H9 (cell line): ENCODE results near the gene SCUBE2. TPM values are rescaled to one million over a fixed set of nuclear protein-coding genes. Genes with fewer than 3 reads are reported as not detected.

Source experiments
- DNase-seq: peaks from one replicate; pipeline ENCODE4 v3.0.0-alpha.2; 2017
- H2AFZ ChIP-seq: one replicate; pipeline ENCODE4 v1.6.1; 2013; ENCODE audit warnings: mild to moderate bottlenecking, low read length, control low read depth, moderate library complexity
- H2AK5ac ChIP-seq: 2 replicates; pipeline ENCODE4 v1.6.1; 2013; ENCODE audit warnings: low read length, control low read depth, mixed read lengths; ENCODE audit not compliant: insufficient read length
- H2BK120ac ChIP-seq: one replicate; pipeline ENCODE4 v1.6.1; 2013; ENCODE audit warnings: low read depth, mild to moderate bottlenecking, low read length, control low read depth, inconsistent platforms; ENCODE audit not compliant: poor library complexity, severe bottlenecking
- H2BK12ac ChIP-seq: 2 replicates; pipeline ENCODE4 v1.6.1; 2013; ENCODE audit warnings: low read length, control low read depth, mixed read lengths, low read depth; ENCODE audit not compliant: insufficient read length
- H2BK15ac ChIP-seq: 2 replicates; pipeline ENCODE4 v1.6.1; 2013; ENCODE audit warnings: low read depth, low read length, control low read depth
- H2BK20ac ChIP-seq: one replicate; pipeline ENCODE4 v1.6.1; 2013; ENCODE audit warnings: low read depth, mild to moderate bottlenecking, low read length, control low read depth, inconsistent platforms; ENCODE audit not compliant: poor library complexity, severe bottlenecking
- H2BK5ac ChIP-seq: 2 replicates; pipeline ENCODE4 v1.6.1; 2013; ENCODE audit warnings: low read length, control low read depth, mixed read lengths; ENCODE audit not compliant: insufficient read length
- H3K14ac ChIP-seq: 2 replicates; pipeline ENCODE4 v1.6.1; 2013; ENCODE audit warnings: low read length, control low read depth; ENCODE audit not compliant: insufficient read depth
- H3K18ac ChIP-seq: 2 replicates; pipeline ENCODE4 v1.6.1; 2013; ENCODE audit warnings: low read depth, mild to moderate bottlenecking, mixed read lengths, low read length, control low read depth; ENCODE audit not compliant: insufficient read length
- H3K23ac ChIP-seq: 2 replicates; pipeline ENCODE4 v1.6.1; 2013; ENCODE audit warnings: low read length, control low read depth, mixed read lengths, low read depth; ENCODE audit not compliant: insufficient read length
- H3K23me2 ChIP-seq: 2 replicates; pipeline ENCODE4 v1.6.1; 2013; ENCODE audit warnings: low read depth, mild to moderate bottlenecking, mixed read lengths, low read length, control low read depth; ENCODE audit not compliant: insufficient read length, poor library complexity, severe bottlenecking
- H3K27ac ChIP-seq: 2 replicates; pipeline ENCODE4 v1.5.1; 2013; ENCODE audit warnings: low read length, control low read depth, mixed read lengths, low read depth; ENCODE audit not compliant: insufficient read length
- H3K27me3 ChIP-seq: 2 replicates; pipeline ENCODE4 v1.6.1; 2013; ENCODE audit warnings: low read length, control low read depth, inconsistent platforms; ENCODE audit not compliant: insufficient read depth
- H3K4ac ChIP-seq: 2 replicates; pipeline ENCODE4 v1.6.1; 2013; ENCODE audit warnings: low read depth, mild to moderate bottlenecking, control low read depth, inconsistent platforms, low read length, moderate library complexity
- H3K4me1 ChIP-seq: 2 replicates; pipeline ENCODE4 v1.6.1; 2013; ENCODE audit warnings: low read length, control low read depth, inconsistent platforms; ENCODE audit not compliant: insufficient read depth
- H3K4me2 ChIP-seq: 2 replicates; pipeline ENCODE4 v1.6.1; 2013; ENCODE audit warnings: low read length, control low read depth, mixed read lengths; ENCODE audit not compliant: insufficient read length, insufficient read depth
- H3K56ac ChIP-seq: 2 replicates; pipeline ENCODE4 v1.6.1; 2013; ENCODE audit warnings: low read depth, mild to moderate bottlenecking, mixed read lengths, low read length, control low read depth; ENCODE audit not compliant: insufficient read length
- H3K79me1 ChIP-seq: 2 replicates; pipeline ENCODE4 v1.6.1; 2013; ENCODE audit warnings: low read depth, mild to moderate bottlenecking, moderate library complexity, low read length, control low read depth, inconsistent platforms; ENCODE audit not compliant: insufficient read depth, poor library complexity, severe bottlenecking
- H3K79me2 ChIP-seq: 2 replicates; pipeline ENCODE4 v1.6.1; 2013; ENCODE audit warnings: low read length, control low read depth, inconsistent platforms; ENCODE audit not compliant: insufficient read depth
- H3K9ac ChIP-seq: 2 replicates; pipeline ENCODE4 v1.6.1; 2013; ENCODE audit warnings: low read length, control low read depth, mixed read lengths; ENCODE audit not compliant: insufficient read length; ENCODE audit errors: extremely low read depth
- H3K9me3 ChIP-seq: one replicate; pipeline ENCODE4 v1.6.1; 2013; ENCODE audit warnings: low read depth, low read length, inconsistent platforms; ENCODE audit not compliant: control insufficient read depth
- H3T11ph ChIP-seq: one replicate; pipeline ENCODE4 v1.6.1; 2013; ENCODE audit warnings: mild to moderate bottlenecking, low read length, control low read depth, inconsistent platforms
- H4K20me1 ChIP-seq: one replicate; pipeline ENCODE4 v1.6.1; 2013; ENCODE audit not compliant: control insufficient read depth, insufficient read length, insufficient read depth
- H4K5ac ChIP-seq: 2 replicates; pipeline ENCODE4 v1.6.1; 2013; ENCODE audit warnings: low read depth, mild to moderate bottlenecking, mixed read lengths, low read length, control low read depth; ENCODE audit not compliant: insufficient read length
- H4K8ac ChIP-seq: replicated peaks from 2 replicates; pipeline ENCODE4 v1.6.1; 2013; ENCODE audit warnings: low read length, control low read depth, mixed read lengths, low read depth; ENCODE audit not compliant: insufficient read length
- H4K91ac ChIP-seq: 2 replicates; pipeline ENCODE4 v1.6.1; 2013; ENCODE audit warnings: low read depth, mild to moderate bottlenecking, moderate library complexity, mixed read lengths, low read length, control low read depth; ENCODE audit not compliant: insufficient read length
- H3K27ac Mint-ChIP-seq, 3 experiments: 2 replicates in 2 of 3; 3 replicates in 1 of 3; pipeline ENCODE4 v1.8.0; 2020 to 2021; ENCODE audit warnings: mixed read lengths in 3 of 3, mild to moderate bottlenecking in 1 of 3, moderate library complexity in 1 of 3
- H3K27me3 Mint-ChIP-seq: 2 replicates; pipeline ENCODE4 v1.8.0; 2021; ENCODE audit warnings: low read depth, mild to moderate bottlenecking, moderate library complexity, mixed read lengths
- H3K36me3 Mint-ChIP-seq, 3 experiments: 2 replicates in 2 of 3; 3 replicates in 1 of 3; pipeline ENCODE4 v1.8.0; 2020 to 2021; ENCODE audit warnings: low read depth in 3 of 3, mixed read lengths in 3 of 3; ENCODE audit not compliant: insufficient read depth in 1 of 3
- H3K4me1 Mint-ChIP-seq, 2 experiments: 2 replicates each; pipeline ENCODE4 v1.8.0; 2020; ENCODE audit warnings: mixed read lengths in 2 of 2
- H3K4me3 Mint-ChIP-seq, 2 experiments: 2 replicates in 1 of 2; 3 replicates in 1 of 2; pipeline ENCODE4 v1.8.0; 2020 to 2021; ENCODE audit warnings: mild to moderate bottlenecking in 2 of 2, mixed read lengths in 2 of 2, moderate library complexity in 1 of 2
- H3K9me3 Mint-ChIP-seq, 2 experiments: 2 replicates in 1 of 2; 3 replicates in 1 of 2; pipeline ENCODE4 v1.8.0; 2020; ENCODE audit warnings: mild to moderate bottlenecking in 2 of 2, mixed read lengths in 2 of 2, moderate library complexity in 1 of 2
- CTCF ChIP-seq: fragments of 200-600 bp; sonication (generic); conservative IDR thresholded peaks from 3 replicates; pipeline ENCODE4 v1.8.0; 2021; ENCODE audit warnings: antibody characterized with exemption, mild to moderate bottlenecking
- whole genome bisulfite sequencing: extraction: QIAGEN DNeasy Blood & Tissue Kit; methylation state at CpG from one replicate; pipeline ENCODE4 v1.1.7; 2013; ENCODE audit warnings: missing lambda C conversion rate, low lambda C conversion rate, mixed read lengths; ENCODE audit not compliant: insufficient read length; ENCODE audit errors: extremely low coverage; 5-methylcytosine and 5-hydroxymethylcytosine counted together
- total RNA-seq: library from RNA; stranded (reverse); gene quantifications from 2 replicates; pipeline ENCODE4 v1.2.1, GENCODE V29; 2021

SCUBE2 gene
- total RNA-seq, 1 experiment from 2014 or later = 1.6 TPM

GRCh38 chr11:9008011-9008550, 83.3 kb downstream of the SCUBE2 start:
- Histone ChIP-seq H4K91ac (no peak overlapping the region), H2BK120ac (no peak overlapping the region), H2AFZ (no peak overlapping the region), H3K4me2 (no peak overlapping the region), H3K9me3 (no peaks in the 10 kb centered on the region), H3K14ac (no peak overlapping the region), H3T11ph (no peak overlapping the region), H3K56ac (no peak overlapping the region), H3K79me1 (no peaks in the 10 kb centered on the region), H3K23me2 (peaks cover 7% of the 10 kb centered on the region), H3K79me2 (no peaks in the 10 kb centered on the region), H2BK15ac (no peak overlapping the region), H4K8ac (no peak overlapping the region), H3K9ac (no peak overlapping the region), H3K4ac (no peak overlapping the region), H2BK20ac (no peak overlapping the region), H3K23ac (no peak overlapping the region), H2AK5ac (no peak overlapping the region), H3K27me3 (peaks cover 18% of the 10 kb centered on the region), H3K18ac (no peak overlapping the region), H3K4me1 (no peaks in the 10 kb centered on the region), H4K5ac (no peak overlapping the region), H4K20me1 (no peaks in the 10 kb centered on the region), H2BK12ac (no peak overlapping the region), H3K27ac (no peak overlapping the region), H2BK5ac (no peak overlapping the region)
- no CpG with 5 or more reads among the region's 3 CpGs for WGBS
- Mint-ChIP-seq H3K27me3 (peaks cover 70% of the 10 kb centered on the region), H3K27ac (no peak overlapping the region), H3K4me1 (peaks cover 3 to 8% of the 10 kb centered on the region in 2 experiments), H3K36me3 (no peaks in the 10 kb centered on the region), H3K4me3 (no peak overlapping the region), H3K9me3 (peaks cover 4 to 5% of the 10 kb centered on the region in 2 experiments; a peak in 3 of 5 replicates)
- no peak for DNase-seq
- TF ChIP-seq CTCF = no peak
